DMS79 treated with DMSO at 0.1 percent for 48 hours (cell line): ENCODE results near the gene HOXD9.

Experiments
- DNase-seq: peaks from one replicate; lab custom pipeline; 2025; lab: John Stamatoyannopoulos, UW

Gene HOXD9

DNA sequence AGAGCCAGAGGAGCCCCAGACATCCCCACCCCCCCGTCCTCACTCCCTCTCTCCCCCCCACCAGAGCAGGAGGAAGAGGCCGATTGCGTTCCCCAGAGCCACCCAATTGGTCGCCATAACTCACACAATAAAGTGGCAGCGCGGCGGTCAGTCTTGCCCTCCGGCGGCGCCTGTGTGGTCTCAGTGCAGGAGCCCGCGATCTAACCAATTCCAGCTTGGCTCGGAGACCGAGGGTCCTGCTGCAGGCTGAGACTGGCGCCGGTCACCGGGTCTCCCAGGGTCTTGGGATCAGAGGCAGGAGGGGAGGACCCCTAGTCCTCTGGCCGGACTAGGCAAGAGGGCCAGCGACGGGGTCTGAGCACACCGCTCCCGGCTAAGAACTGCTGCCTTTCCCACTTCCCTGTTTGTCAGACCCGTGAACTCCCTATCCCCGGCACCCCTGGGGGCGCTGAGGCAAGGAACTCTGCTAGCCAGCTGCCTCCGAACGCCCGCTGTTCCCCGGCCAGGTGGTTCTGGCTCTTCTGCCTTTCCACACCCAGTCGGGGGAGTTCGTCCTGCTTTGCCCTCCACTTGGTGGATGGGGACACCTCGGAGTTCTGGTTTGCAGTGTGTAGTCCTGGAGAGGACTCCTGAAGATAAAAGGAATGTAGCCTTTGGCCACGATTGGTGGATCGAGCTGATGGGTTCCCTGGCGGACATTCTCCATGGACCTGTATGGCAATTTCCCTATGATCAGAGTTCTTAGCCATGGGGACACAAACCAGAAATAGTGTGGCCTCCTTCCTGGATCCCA lies 24.0 kb upstream of the HOXD9 start:
- peak; percentile 64 for DNase-seq

DNA sequence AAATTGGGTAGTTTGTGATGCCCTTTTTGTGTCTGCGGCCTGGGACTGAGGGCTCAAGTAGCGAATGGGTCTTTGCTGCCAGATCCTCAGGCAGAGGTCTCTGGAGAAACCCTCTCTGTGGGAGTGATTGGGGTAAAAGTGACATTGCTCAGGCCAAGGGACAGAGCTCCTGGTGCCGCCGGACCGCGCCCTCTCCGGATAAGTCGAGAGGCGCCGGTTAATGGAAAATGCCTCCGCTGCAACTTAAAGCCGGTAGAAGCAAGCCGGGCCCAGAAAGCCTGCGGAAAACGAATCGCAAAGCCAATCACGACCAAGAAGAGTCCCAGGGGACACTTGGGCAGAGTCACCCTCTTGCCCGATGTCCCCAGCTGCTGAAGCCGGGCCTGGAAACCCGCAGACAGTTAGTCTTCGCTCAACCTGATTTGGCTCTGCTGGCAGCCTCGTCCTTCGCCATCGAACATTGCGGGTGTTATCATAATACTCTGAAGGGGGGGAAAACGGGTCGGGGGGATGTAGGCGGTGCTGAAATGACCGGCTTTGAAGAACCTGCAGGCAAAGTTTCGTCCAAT lies 23.3 kb upstream of the HOXD9 start:
- DNase-seq: no peak

DNA sequence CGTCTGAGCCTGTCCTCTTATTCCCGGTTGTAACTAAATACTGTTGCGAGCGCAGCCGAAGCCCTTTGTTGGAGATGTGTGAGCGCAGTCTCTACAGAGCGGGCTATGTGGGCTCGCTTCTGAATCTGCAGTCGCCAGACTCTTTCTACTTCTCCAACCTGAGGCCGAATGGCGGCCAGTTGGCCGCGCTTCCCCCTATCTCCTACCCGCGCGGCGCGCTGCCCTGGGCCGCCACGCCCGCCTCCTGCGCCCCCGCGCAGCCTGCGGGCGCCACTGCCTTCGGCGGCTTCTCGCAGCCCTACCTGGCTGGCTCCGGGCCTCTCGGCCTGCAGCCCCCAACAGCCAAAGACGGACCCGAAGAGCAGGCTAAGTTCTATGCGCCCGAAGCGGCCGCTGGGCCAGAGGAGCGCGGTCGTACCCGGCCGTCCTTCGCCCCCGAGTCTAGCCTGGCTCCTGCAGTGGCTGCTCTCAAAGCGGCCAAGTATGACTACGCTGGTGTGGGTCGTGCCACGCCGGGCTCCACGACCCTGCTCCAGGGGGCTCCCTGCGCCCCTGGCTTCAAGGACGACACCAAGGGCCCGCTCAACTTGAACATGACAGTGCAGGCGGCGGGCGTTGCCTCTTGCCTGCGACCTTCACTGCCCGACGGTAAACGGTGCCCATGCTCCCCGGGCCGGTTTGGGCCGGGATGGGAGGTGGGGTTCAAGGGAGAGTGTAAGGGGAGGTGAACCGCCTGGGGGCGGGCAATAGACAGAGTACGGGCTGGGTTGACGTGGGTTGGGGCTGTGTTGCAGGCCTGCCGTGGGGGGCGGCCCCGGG lies 22.6 kb upstream of the HOXD9 start, which contains the start of gene HOXD12:
Gene HOXD12 (plus strand): TSS at position 68 of the 819 bp plus-strand sequence. CDS start 7 bp downstream, at position 75.
- DNase-seq: no peak

DNA sequence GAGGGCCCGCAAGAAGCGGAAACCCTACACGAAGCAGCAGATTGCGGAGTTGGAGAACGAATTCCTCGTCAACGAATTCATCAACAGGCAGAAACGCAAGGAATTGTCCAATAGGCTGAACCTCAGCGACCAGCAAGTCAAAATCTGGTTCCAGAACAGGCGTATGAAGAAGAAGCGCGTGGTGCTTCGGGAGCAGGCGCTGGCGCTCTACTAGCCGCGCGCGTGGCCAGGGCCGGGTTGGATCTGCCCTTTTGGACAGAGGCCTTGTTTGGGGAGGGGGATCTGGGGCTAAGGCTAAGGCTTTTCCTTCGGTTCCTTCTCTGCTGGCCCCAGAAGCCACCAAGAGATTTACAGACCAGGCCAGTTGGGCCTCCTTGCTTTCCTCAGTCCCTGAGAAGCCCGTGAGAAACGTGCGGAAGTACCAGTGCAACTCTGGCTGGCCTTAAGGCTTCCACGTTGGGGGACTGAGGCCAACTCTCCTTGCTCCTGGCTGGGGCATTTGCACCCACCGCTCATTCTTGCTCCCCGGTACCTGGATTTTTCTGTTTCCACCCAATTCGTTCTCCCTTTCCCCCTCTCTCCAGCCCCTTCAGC lies 21.9 kb upstream of the HOXD9 start:
- no peak for DNase-seq

DNA sequence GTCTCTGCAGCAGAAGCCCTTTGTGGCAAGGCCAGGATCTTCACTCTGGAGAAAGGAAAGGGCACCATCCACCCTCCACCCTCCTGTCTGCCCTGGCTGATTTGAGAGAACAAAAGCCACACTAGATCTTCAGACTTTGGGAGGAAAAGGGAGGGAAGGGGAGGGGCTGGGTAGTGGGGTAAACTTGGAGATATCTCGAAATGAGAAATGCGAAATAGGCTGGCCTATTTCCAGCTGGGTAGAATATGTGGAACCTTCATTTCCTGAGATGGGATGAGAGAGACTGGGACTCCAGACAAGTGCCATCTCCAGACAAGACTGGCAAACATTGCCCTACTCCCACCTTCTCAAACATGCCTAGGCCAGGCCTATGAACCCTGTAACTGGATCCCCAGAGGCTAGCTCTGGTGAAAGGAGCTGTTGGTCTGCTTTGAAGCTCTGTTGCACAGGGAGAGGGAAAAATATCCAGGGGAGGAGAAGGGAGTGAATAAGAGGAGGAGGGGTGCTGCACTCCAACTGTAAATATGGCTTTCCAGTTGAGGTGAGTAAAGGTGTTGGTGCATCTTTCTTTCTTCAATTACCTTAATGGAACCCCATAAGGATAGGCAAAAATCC lies 21.2 kb upstream of the HOXD9 start:
- DNase-seq: peak; percentile 39

DNA sequence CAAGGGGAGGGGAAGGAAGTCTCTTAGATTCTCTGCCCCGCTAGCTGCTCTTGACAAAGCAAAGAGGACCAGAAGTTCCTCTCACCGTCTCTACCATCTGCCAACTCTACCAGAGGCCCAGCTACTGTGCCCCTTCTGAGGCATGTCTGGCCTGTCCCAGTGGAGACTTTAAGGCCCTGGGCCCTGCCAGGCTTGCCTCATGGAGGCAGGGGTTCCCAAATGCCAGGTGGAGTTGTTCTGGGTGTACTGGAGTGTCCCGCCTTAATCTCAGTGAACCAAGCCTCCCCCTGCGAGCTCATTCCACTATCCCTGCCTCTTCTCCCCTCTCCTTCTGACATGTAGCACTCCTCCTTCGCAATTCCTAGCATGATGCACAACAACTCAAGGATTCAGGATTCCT lies 20.7 kb upstream of the HOXD9 start:
- no peak for DNase-seq

DNA sequence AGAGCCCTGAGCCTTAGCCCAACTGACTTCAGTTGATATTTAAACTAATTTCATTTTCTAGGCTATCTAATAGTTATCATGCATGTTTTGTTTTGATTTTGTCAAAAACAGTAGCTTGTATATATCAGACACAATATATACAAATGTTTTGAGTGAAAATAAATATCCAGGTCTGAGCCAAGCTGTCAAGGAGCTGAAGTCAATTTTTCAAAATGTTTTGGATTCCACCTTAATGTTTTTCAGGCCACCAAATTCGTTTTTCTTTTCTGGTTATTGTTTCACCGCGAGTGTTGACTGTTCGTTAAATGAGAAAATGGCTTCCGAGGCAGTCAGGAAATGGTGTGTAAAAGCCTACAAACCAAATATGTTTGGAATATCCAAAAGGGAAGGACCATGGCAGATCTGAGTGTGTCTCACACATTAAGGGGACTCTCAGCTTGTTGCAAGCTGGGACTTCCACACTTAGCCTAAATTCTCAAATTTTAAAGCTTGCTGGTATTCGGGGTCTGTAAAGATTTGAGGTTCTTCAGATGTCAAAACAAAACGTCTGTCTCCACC lies 20.1 kb upstream of the HOXD9 start:
- no peak for DNase-seq

DNA sequence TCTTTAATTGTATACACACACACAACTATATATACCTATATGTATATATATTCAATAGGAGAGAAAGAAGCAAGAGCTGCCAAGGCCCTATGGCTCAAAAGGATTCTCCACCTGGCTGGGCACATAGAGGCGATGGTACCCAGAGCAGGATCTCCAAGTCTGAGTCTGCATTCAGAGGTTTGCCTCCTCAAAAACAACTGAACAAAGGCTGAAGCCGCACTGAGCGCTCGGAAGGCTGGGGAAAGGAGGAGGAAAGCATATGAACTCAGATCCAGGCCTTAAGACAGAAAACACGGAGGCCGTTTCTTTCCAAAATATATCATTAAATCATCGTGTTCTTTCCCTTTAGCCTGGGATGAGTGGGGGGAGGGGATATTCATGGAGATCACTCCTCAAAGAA lies 19.3 kb upstream of the HOXD9 start:
- no peak for DNase-seq

DNA sequence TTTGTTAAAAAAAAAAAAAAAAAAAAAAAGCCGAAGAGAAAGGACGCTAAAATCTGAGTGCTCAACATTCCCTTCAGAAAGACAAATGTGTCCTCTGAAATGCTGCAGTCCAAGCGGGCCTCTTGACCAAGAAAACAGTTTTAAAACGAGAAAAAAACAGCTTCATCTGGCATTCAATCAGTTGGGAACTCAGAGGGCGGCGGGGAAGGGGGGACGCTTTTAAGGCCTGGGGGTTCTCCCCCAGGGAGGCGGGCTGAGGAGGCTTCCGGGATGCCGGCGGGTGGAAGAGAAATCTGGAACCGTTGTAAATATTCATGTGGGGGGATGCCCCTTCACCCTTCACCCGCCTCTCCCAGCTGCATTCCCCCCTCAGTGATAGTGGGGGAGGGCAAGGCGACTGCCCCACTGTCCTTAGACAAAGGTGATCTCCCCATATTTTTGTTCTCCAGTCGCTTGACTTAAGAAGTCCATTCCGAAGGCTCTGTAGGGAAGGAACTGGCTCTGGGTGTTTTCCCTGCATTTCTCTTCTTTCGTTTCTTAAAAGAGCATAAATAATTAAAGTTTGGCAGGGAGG lies 18.7 kb upstream of the HOXD9 start:
- DNase-seq: no peak

DNA sequence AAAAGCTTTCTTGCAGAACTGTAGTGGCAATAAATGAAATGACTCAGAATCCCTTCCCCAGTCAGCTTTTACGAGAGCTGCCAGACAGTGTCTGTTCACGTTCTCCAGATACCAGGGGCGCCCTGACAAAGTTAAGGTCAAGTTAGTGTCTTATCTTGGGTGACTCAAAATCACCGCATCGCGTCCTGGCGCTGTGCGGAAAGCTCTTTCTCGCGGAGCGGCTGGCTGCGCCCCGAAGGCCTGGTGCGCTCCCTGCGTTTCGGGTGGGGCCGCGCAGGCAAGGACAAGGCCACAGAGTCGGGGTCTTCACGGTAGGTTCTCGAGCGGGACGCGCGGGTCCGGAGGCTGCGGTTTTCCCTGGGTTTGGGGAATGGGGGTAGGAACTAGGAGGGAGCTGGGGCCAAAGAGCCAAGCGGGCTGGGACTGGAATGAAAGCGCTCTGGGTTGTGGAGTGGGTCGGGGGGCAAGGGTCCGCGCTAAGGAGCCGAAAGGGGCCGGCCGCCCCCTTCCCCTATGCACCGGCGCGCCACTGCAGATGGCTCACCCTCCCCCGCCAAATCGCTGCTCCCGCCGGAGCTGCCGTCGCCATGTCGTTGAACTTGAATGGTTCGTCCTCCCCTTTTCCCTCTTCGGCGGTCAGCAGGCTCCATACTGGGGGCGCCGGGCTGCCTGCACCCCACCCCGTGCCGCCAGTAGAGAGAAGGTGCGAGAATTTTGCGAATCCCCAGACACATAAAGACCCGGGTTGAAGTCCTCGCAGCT lies 18.0 kb upstream of the HOXD9 start:
- no peak for DNase-seq

DNA sequence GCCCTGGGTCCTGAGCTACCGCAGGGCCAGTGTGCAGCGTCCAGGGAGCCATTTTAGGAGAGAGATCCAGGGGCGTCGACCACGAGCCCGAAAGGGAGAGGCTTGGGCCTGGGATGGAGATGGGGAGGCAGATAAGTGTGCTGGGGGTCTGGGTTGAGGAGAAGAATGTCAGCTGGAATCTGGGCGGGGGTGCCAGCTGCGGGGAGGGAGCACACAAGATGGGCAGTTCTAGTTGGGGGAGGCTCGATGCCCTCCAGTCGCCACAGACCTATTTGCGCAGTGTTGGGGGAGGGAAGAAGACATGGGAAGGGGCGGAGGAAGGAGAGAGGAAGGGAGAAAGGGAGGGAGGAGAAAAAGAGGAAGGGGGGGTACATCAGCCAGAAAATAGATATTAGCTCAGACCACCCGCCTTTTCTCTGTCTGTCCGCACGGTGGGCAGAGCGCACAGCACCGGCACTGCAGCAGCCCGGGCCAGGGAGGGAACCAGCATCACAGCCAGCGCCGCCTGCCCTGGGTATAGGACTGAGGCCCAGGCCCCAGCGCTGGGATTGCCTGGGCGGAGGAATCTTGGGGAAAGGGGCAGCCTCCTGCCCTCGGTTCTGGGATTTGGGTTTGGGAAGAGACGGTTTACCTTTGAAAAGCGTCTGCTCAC lies 17.3 kb upstream of the HOXD9 start:
- DNase-seq: no peak

DNA sequence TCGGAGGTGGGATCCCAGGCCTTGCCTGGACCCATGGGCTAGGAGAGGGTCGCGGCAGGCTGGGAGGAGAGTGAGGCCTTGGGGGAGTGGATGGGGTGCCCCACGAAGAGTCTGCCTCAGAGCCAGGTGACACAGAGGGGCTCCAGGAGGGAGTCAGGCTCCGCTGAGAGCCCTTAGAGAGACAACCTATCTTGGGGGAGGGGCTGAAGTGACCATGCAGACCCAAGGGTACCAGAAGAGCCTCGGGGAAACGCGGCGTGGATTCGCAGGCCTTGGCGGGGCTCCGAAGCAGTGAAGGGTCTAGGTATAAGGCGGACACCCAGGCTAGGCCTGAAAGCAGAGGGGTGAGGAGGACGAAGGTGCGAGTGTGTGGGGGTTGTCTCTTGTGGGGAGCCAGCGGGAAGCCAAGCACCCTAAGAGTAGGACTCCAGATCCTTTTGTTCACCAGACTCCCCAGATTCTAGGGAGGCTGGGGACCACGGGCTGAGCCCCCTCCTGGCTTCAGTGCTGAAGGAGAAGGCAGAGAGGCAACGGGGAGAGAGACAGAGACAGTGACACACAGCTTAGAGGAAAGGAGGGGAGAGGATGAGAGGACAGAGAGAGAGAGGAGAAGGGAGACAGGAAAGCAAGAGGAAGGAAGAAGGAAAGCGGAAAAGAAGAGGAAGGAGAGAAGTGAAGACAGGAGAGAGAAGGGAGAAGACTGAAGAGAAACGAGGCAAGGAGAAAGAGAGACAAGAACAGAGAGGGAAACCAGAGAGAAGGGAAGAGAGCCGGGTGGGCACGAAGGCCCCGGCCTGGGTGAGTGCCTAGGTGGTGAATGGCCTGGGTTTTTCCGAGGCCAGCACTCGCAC lies 16.6 kb upstream of the HOXD9 start:
- peak; percentile 40 for DNase-seq

DNA sequence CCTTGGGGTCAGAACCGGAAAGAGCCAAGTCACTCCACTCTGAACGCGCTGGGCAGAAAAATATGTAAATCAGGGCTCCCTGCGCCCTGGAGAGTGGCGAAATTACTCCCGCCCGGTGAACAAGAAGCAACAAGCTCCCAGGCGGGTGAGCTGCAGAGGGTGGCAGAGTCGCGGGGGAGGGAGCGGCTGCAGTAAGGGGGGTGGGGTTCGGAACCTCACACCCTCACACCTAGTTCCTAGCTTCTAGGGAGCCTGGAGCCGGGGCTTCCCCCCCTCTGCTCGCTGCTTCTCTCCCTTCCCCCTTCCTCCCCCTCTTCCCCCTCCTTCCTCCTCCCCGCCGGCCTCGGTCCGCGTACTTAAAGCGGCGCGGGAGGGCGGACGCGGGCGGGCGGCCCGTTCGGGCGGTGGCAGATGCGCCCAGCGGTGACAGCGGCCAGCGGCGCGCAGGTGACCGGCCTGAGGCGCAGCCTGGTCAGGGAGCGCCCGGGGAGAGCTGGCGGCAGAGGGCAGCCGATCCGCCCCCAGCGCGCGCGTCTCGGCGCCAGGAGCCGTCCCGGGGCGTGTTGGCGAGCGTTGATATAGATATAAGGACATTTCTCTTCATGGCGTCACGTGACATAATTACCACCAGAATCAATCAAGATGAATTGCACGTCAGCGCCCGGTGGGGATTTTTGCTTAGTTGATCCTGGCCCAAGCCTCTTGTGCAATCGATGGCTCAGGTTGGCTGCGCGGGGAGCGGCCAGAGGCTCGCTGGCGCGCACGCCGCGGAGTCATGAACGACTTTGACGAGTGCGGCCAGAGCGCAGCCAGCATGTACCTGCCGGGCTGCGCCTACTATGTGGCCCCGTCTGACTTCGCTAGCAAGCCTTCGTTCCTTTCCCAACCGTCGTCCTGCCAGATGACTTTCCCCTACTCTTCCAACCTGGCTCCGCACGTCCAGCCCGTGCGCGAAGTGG lies 15.7 kb upstream of the HOXD9 start, which contains the start of gene HOXD11:
Gene HOXD11 (plus strand): TSS at position 700 of the 959 bp plus-strand sequence. CDS start 76 bp downstream, at position 776.
- peak; percentile 76 for DNase-seq

DNA sequence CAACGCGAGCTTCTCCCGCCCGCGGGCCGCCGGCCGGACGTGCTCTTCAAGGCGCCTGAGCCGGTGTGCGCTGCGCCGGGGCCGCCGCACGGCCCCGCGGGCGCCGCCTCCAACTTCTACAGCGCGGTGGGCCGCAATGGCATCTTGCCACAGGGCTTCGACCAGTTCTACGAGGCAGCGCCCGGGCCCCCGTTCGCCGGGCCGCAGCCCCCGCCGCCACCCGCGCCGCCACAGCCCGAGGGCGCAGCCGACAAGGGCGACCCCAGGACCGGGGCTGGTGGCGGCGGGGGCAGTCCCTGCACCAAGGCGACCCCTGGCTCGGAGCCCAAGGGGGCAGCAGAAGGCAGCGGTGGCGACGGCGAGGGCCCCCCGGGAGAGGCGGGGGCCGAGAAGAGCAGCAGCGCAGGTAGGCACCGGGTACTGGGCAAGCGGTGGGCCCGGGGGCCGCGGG lies 14.8 kb upstream of the HOXD9 start:
- DNase-seq: no peak

DNA sequence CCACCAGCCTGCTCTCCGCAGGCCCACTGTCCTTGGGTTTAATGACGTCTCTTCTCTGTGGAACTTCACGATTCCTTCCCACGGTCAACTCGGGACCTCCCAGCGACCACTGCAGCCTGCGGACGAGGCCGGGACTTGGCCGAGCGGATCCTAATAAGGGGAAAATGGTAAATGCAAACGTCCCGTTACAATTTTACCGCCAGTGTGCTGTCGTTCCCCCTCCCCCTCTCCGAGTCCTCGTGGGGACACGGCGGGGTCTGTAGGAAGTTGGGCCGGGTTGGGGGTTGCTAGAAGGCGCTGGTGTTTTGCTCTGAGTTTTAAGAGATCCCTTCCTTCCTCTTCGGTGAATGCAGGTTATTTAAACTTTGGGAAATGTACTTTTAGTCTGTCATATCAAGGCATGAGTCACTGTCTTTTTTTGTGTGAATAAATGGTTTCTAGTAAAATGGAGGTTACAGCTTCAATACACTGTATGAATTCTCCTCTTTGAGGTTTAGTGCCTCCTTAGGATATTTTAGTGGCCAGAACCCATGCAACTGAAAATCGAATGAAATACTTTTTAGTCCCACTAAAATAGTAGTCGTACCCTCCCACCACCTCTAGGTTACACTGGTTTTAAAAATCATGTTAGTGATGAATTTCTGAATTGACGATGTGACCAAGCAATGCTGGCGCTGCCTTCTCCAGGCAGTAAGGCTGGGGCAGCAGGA lies 13.2 kb upstream of the HOXD9 start:
- peak; percentile 57 for DNase-seq

DNA sequence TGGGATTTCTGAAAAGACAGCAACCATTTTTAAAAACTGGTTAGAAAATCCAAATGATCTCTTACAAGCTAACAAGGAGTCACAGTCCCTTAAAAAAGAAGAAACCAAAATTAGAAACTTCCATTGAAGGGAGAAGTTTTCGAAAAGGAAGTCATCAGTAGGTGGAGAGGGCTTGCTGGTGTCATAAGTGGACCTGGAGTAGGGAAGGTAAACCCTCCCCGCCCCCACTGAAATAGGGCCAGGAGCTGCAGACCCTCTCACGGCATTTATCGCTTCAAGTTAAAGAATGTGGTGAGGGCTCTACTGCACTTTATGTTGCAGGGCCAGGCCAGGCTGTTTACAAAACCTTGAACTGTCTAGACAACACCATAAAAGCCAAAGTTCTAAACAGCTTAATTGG lies 12.6 kb upstream of the HOXD9 start:
- DNase-seq: peak; percentile 70
